Inflammatory macrophage treated with lipopolysaccharide for 4 hours (primary cell): ENCODE results near the gene MAT1A.
"Not testable (repeated sequence)": the region's sequence is repeated elsewhere in the genome, so short reads cannot be mapped to it uniquely, and the experiment has no call there.

Experiments used
- DNase-seq: peaks from one replicate; pipeline ENCODE4 v3.0.0-alpha.2; 2020

MAT1A gene

GRCh38 chr10:80264081-80265056 lies 25.1 kb downstream of the MAT1A start:
- DNase-seq = no peak

DNA sequence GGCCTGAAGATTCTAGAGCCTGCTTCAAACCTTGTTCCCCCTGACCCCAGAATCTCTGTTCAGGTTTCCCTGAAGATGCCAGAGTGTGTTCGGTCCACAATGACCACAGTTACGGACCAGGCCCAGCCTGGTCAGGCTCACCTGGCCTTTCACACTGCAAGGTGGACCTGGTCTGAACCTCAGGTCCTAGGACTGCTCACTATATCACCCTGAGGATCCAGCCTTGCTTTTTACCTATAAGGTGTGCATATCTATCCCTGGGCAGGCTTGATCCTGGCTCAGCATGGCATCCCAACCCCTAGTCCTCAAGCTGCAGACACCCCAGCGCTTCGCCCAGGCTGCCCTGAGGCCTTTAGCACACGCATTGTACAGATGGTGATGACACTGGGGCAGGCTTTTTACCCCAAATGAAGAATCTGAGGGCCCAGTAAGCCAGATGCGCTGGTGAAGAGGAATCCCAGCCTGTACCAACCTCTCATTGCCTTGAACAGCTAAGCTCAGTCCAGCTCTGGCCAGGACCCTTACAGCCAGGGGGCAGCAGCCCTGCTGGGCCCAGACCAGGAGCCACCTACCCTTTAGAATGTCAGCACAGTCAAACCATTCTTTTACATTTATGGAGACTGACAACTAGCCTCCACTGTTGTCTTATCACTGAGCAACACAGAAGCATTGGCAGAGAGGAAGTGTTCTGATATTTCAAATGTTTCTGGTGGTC lies 28.0 kb downstream of the MAT1A start:
- no peak for DNase-seq

- DNase-seq = peak; percentile 30
Measured at GRCh38 chr10:80260295-80261243, 28.9 kb downstream of the MAT1A start.

DNA sequence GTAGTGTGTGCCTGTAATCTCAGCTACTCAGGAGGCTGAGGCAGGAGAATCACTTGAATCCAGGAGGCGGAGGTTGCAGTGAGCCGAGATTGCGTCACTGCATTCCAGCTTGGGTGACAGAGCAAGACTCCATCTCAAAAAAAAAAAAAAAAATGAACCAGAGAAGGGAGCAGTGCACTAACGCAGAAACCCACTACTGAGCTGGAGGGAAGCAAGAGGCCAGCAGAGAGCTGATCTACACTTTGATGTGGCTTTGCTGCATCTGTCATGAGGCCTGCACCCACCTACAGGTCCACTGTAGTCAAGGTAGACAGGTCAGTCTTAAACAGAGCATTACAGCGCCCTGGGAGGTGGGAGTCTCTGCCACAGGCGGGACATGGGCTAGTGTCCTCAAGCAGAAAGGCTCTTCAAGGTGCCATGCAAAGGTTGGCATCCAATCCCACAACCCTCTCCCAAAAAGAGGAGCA lies 30.0 kb downstream of the MAT1A start:
- no peak for DNase-seq

DNA sequence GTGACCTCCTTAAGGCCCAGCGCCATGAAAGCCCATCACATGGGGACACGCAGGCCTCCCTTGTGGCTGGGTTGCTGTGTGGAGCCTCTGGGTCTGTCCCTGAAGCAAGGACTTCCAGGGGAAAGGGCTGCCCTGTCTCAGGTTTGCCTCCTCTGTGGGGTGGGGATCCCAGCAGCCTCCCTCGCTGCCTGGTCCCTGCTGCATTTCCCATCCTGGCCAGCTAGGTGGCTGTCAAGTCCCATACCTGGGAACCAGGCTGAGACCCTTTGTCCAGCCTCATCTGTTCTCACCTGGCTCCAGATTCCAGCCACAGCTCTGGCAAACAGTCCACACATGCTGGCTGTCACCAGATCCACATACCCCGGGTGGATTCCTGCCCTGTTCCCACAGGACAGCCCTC lies 32.7 kb downstream of the MAT1A start:
- not testable (repeated sequence) for DNase-seq

DNA sequence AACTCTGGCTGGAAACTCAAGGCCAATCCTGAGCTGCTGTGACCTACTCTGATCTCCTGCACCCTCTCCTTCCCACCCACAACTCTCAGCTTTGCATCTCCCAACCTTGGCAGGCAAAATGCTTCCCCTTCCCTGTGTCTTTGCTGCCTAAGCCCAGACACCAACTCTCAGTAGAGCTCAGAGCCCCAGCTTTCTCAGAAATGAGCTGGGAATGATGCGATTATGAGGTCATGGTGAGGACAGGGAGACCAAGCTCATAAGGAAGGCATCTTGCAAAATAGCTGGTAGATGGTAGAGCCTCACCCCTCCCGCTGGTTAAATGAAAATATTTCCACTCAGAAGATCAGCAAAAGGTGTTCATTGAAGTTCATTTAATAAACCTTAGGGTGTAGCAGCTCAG lies 34.7 kb downstream of the MAT1A start:
- DNase-seq = not testable (repeated sequence)

DNA sequence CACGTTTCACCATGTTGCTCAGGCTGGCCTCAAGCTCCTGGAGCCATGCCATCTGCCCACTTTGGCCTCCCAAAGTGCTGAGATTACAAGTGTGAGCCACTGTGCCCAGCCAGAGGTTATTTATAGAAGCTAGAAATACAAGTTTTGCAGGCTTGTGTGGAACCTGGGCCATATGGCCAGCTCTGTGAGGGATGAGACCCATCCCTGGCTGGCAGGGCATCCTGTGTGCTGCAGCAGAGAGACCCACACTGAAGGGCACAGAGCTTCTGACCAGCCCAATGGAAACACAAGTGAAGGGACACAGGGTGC lies 35.5 kb downstream of the MAT1A start:
- not testable (repeated sequence) for DNase-seq

- DNase-seq = peak; percentile 18
Measured at GRCh38 chr10:80253266-80253962, 36.0 kb downstream of the MAT1A start.

GRCh38 chr10:80252296-80252887 lies 37.1 kb downstream of the MAT1A start:
- DNase-seq = no peak

DNA sequence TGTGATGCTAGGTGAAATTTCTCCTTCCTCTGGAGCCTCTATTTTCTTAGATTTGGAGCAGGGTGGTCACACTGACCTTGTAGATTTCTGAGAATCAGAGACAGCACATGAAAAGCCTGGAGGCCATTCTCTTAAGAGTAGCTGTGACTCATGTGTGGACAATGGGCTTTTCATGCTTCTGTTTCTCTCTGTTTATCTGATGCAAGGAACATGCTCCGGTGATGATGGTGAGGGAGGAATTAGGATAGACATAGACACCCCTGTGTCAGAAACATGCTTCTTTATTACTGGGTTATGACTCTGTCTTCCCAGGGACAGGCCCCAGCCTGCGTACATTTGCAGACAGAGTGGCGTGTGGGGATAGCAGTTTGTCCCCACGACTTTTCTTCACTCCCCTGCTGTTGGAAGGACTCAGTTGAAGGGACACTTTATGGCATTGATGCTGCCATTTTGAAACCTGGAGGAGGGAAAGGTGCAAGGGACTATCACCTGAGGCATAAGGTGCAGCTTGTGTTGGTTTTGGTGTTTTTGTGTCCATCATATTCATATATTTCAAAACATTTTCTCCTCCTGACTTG lies 37.7 kb downstream of the MAT1A start:
- not testable (repeated sequence) for DNase-seq

DNA sequence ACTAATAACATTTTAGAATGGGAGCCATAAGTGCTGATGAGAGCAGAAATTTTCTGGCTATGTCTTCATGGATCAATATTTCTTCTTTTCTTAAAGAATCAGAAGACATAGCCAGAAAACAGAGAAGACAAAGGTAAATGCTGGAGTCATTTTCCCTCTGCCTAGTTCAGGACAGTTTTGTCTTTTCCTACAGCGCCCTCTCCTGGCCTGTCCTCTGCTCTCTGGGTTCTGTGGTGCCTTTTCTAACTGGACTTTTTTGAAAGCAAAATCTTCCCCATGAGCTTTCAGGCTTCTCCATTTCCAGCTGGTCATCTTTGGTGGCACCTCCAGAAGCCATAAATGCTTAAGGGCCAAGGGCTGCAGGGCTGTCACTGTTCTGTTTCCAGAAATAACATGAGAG lies 39.1 kb downstream of the MAT1A start:
- DNase-seq = not testable (repeated sequence)

DNA sequence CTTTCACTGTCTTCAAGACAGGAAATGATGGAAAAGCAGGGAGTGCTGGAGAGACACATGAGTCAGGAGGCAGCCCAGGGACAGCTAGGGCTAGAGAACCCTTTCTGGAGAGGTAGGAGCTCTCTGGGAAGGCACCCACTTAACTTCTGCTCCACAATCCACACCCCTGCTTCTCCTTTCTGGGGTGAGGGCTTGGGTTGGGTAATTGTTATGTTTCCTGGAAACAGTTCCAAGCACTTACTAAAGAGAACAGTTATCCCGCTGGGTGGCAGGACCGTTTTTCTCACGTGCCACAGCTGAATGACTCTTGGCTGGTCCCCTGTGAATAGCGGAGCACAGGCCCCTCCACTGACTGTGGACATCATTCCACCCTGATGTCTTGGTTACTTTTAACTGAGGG lies 39.6 kb downstream of the MAT1A start:
- DNase-seq = peak; percentile 26

- not testable (repeated sequence) for DNase-seq
Measured at GRCh38 chr10:80247611-80248010, 41.8 kb downstream of the MAT1A start.

DNA sequence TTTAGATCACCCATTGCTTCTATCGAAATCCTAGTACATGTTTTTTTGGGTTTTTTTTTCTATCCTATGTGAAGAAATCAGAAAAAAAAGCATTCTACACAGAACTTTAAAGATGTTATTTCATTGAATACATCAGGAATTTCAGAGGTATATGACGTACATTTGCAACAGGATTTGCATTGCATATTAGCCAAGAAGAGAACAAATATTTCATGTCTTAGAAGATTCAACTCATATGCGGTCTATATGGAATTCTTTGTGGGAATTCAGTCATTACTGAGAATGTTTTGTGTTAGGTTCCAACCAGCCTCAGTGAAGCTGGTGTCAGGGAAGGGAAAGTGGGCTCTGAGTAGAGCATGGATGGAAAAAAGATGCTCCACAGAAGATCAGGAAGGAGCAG lies 45.1 kb downstream of the MAT1A start:
- DNase-seq = not testable (repeated sequence)

- not testable (repeated sequence) for DNase-seq
Measured at GRCh38 chr10:80242341-80242740, 47.1 kb downstream of the MAT1A start.

DNA sequence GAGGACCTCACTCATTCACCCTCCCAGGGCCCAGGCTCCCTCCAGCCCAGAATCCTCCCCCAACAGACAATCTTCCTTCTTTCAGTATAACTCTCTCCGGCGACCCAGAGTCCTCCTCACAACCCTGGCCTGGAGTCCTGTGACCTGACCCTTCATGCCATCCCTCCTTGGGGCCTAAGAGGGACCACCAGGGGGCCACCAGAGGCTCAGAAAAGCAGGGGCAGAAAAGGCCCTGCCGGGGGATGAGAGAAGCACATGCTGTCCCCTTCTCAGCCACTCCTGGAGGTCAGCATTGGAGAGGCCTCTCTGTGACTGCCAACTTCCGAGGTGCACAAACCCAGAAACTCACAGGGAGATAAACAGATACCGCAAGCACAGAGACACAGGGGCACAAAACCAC lies 53.0 kb downstream of the MAT1A start:
- not testable (repeated sequence) for DNase-seq

DNA sequence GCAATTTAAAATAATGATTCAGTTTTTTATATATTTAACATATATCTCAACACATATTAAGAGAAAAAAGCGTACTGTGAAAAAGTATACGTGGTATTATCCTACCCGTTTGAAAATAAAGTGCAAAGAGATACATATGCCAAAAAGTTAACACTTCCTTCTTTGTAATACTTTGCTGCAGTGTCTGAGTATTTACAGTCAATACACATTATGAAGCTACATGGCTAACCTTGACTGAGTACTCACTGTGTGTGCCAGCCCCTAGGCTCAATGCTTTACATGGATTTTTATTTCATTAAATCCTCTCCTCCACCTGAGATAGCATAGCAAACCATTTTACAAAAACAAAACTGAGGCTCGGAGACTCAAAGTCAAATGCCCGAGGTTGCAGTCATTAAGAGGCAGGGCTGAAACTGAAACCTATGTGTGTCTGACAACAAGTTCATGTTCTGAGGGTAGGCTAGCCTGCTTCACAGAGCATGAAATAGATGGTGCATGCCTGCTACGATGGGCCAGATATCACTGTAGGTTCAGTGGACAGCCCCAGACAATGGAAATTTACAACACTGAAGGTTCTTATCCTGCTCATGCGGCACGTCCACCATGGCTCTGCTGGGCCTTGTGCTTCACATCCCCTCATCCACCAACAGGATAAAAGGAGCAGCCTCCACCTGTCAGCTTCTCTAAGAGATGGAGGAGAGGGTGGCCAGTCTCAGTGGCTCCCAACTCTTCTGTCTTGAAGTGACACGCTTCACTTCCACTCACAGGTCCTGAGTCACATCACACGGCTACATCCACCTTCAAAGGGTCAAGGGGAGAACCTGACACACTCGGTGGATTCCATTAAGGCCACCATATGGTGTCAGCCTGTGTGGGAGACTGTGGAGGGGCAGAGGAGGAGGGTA lies 54.9 kb downstream of the MAT1A start:
- DNase-seq = not testable (repeated sequence)

GRCh38 chr10:80233871-80234270 lies 55.6 kb downstream of the MAT1A start:
- not testable (repeated sequence) for DNase-seq

DNA sequence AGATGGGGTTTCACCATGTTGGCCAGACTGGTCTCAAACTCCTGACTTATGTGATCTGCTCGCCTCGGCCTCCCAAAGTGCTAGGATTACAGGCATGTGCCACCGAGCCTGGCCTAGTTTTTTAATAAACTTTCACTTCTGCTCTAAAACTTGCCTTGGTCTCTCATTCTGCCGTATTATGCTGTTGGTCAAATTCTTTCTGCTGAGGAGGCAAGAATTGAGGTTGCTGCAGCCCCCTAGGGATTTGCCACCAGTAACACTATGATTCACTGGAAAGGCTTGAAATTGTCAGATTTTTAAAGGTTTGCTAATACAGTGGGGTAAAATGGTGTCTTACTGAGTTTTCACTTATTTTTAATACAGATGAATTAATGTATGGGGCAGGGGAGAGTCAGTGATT lies 62.7 kb downstream of the MAT1A start:
- not testable (repeated sequence) for DNase-seq

GRCh38 chr10:80223031-80223419 lies 66.4 kb downstream of the MAT1A start:
- not testable (repeated sequence) for DNase-seq
